CD14-positive monocyte (primary cell): ENCODE measurements around the gene KHNYN. TPM values are rescaled to one million over a fixed set of nuclear protein-coding genes. Genes with fewer than 3 reads are reported as not detected.
A peak's percentile ranks its signal among the peaks of the same experiment; 100 is the strongest.

Experiments used
- DNase-seq, 3 donors: peaks; one replicate each; pipeline ENCODE4 v3.0.0-alpha.2; 2011 to 2022
- H2AFZ ChIP-seq: 2 replicates; pipeline ENCODE4 v1.6.0; 2012; ENCODE audit warnings: mild to moderate bottlenecking, low read depth, low read length, inconsistent platforms; ENCODE audit not compliant: insufficient read depth, poor library complexity, severe bottlenecking
- H3K27ac ChIP-seq, 2 donors: 1 replicate in 1 of 2; 2 replicates in 1 of 2; pipeline ENCODE4 v1.5.1; 2012 to 2013; ENCODE audit warnings: low read length in 2 of 2, control low read depth in 1 of 2, inconsistent platforms in 1 of 2, low read depth in 1 of 2, mild to moderate bottlenecking in 1 of 2
- H3K27me3 ChIP-seq, 2 donors: one replicate each; pipeline versions ENCODE4 v1.6.0 to v1.6.1; 2011 to 2013; ENCODE audit warnings: low read length in 2 of 2; ENCODE audit not compliant: control insufficient read depth in 2 of 2, insufficient read depth in 2 of 2
- H3K36me3 ChIP-seq, 2 donors: replicated peaks in 1 of 2; 1 replicate in 1 of 2; 2 replicates in 1 of 2; pipeline versions ENCODE4 v1.5.1 to v1.6.1; 2012 to 2013; ENCODE audit warnings: low read length in 2 of 2, control low read depth in 1 of 2, inconsistent platforms in 1 of 2, mild to moderate bottlenecking in 1 of 2; ENCODE audit not compliant: insufficient read depth in 2 of 2, control insufficient read depth in 1 of 2
- H3K4me1 ChIP-seq, 2 donors: 1 replicate in 1 of 2; 2 replicates in 1 of 2; pipeline versions ENCODE4 v1.5.1 to v1.6.1; 2012 to 2013; ENCODE audit warnings: low read length in 2 of 2, control low read depth in 1 of 2, inconsistent platforms in 1 of 2, mild to moderate bottlenecking in 1 of 2, moderate library complexity in 1 of 2; ENCODE audit not compliant: insufficient read depth in 2 of 2, control insufficient read depth in 1 of 2
- H3K4me2 ChIP-seq: replicated peaks from 2 replicates; pipeline ENCODE3; 2012; ENCODE audit warnings: low read length, moderate library complexity, mild to moderate bottlenecking; ENCODE audit not compliant: poor library complexity, severe bottlenecking; ENCODE audit errors: extremely low read depth
- H3K4me3 ChIP-seq, 3 experiments: fragments of 200-600 bp in 1 of 3; sonication (generic) in 1 of 3; replicated peaks in 1 of 3; 1 replicate in 2 of 3; 2 replicates in 1 of 3; pipeline ENCODE4 v1.5.1; 2011 to 2013; ENCODE audit warnings: low read length in 3 of 3, mild to moderate bottlenecking in 3 of 3, control low read depth in 2 of 3, low read depth in 2 of 3, inconsistent platforms in 1 of 3, moderate library complexity in 1 of 3
- H3K79me2 ChIP-seq: 2 replicates; pipeline ENCODE4 v1.6.0; 2012; ENCODE audit warnings: mild to moderate bottlenecking, control low read depth, inconsistent platforms, low read length, moderate library complexity; ENCODE audit not compliant: insufficient read depth
- H3K9ac ChIP-seq: 2 replicates; pipeline ENCODE4 v1.6.0; 2017; ENCODE audit warnings: low read length, mild to moderate bottlenecking; ENCODE audit not compliant: insufficient read depth, poor library complexity, severe bottlenecking
- H3K9me3 ChIP-seq, 2 donors: replicated peaks in 1 of 2; 1 replicate in 1 of 2; 2 replicates in 1 of 2; pipeline versions ENCODE4 v1.5.1 to v1.6.1; 2012 to 2013; ENCODE audit warnings: low read length in 2 of 2, control low read depth in 1 of 2; ENCODE audit not compliant: control insufficient read depth in 1 of 2, insufficient read depth in 1 of 2
- H4K20me1 ChIP-seq: 2 replicates; pipeline ENCODE4 v1.6.0; 2012; ENCODE audit warnings: mild to moderate bottlenecking, low read length, control low read depth, moderate library complexity; ENCODE audit not compliant: insufficient read depth
- H3K27ac Mint-ChIP-seq, 7 donors: one replicate each; pipeline ENCODE4 v1.8.0; 2020; ENCODE audit warnings: mild to moderate bottlenecking in 7 of 7, mixed read lengths in 7 of 7, moderate library complexity in 6 of 7, inconsistent platforms in 2 of 7
- H3K27me3 Mint-ChIP-seq, 3 donors: one replicate each; pipeline ENCODE4 v1.8.0; 2021 to 2022; ENCODE audit warnings: low read depth in 3 of 3, mild to moderate bottlenecking in 3 of 3, mixed read lengths in 3 of 3, moderate library complexity in 3 of 3, inconsistent platforms in 1 of 3
- H3K36me3 Mint-ChIP-seq, 2 donors: one replicate each; pipeline ENCODE4 v1.8.0; 2020; ENCODE audit warnings: mixed read lengths in 2 of 2, inconsistent platforms in 1 of 2, mild to moderate bottlenecking in 1 of 2
- H3K4me1 Mint-ChIP-seq: one replicate; pipeline ENCODE4 v1.8.0; 2020; ENCODE audit warnings: mild to moderate bottlenecking, mixed read lengths
- H3K4me3 Mint-ChIP-seq, 2 donors: one replicate each; pipeline ENCODE4 v1.8.0; 2020; ENCODE audit warnings: mild to moderate bottlenecking in 2 of 2, mixed read lengths in 2 of 2, moderate library complexity in 1 of 2
- H3K9me3 Mint-ChIP-seq, 7 donors: one replicate each; pipeline ENCODE4 v1.8.0; 2020 to 2022; ENCODE audit warnings: mixed read lengths in 7 of 7, mild to moderate bottlenecking in 6 of 7, moderate library complexity in 6 of 7, inconsistent platforms in 2 of 7
- CTCF ChIP-seq: fragments of 200-600 bp; IDR thresholded peaks from one replicate; pipeline ENCODE4 v1.8.0; 2022; ENCODE audit warnings: antibody characterized with exemption, mild to moderate bottlenecking
- WGBS: methylation state at CpG from one replicate; pipeline ENCODE4 v1.1.5; 2013; ENCODE audit warnings: missing lambda C conversion rate; ENCODE audit not compliant: insufficient coverage; 5-methylcytosine and 5-hydroxymethylcytosine counted together
- intact Hi-C, 2 donors: fragments of 100-400 bp; cut with micrococcal nuclease; formaldehyde crosslinking; loops; one replicate each; pipeline versions ENCODE4 v1.15.0 to v1.15.1; 2023
- polyA plus RNA-seq, 3 donors: library from polyadenylated mRNA; depleted of rRNA in 1 of 3; unstranded in 2 of 3; stranded (reverse) in 1 of 3; fragments of 300-500 nt in 2 of 3; fragments of >200 nt in 1 of 3; fragmentation: Illumina TruSeq in 2 of 3; gene quantifications; 1 replicate in 2 of 3; 2 replicates in 1 of 3; pipeline ENCODE4 v1.2.3, GENCODE V29; 2012 to 2021

KHNYN gene
- polyA plus RNA-seq, 3 donors, result 12.4 to 39.8 (median 16.0) TPM

DNA sequence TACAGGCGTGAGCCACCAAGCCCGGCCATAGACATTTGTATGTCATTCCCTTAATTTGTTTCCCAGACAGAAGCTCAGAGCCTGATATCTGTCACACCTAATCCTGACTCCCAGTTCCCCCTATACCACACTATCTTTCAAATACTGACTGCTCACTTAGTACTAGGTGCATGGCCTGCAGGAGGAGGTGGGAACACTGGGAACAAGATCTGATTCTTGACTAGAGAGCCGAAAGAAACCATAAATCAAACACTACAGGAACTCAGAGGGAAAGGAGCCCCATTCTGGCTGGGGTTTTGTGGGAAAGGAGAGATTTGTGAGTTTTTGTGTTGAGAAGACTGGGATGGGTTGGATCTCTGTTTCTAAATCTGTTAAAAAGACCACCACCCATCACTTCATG is 4.9 kb downstream of the KHNYN start:
- Mint-ChIP-seq H3K27me3 (peaks cover 0 to 1% (median 0%) of the 10 kb centered on the region in 3 donors), H3K9me3 (no peaks in the 10 kb centered on the region), H3K27ac (peak overlapping the region in 3 of 7 donors; percentile 3 to 52 (median 47)), H3K36me3 (peaks cover 65 to 82% of the 10 kb centered on the region in 2 donors), H3K4me1 (peaks cover 56% of the 10 kb centered on the region), H3K4me3 (no peak overlapping the region)
- peaks cover 68% of the 10 kb centered on the region for H4K20me1 ChIP-seq
- H3K4me2 ChIP-seq, result no peak overlapping the region
- no peak for TF ChIP-seq CTCF
- no peak for DNase-seq
- no peaks in the 10 kb centered on the region for H3K9me3 ChIP-seq
- no peaks in the 10 kb centered on the region for H3K27me3 ChIP-seq
- H3K4me1 ChIP-seq, result peaks cover 52 to 58% of the 10 kb centered on the region in 2 donors
- H3K27ac ChIP-seq, result no peak overlapping the region
- H3K4me3 ChIP-seq, result no peak overlapping the region
- H2AFZ ChIP-seq, result no peak overlapping the region
- WGBS, result 100% methylated on average over 2 of the region's 3 CpGs
- peaks cover 63 to 74% of the 10 kb centered on the region in 2 donors for H3K36me3 ChIP-seq
- no peak overlapping the region for H3K9ac ChIP-seq
- intact Hi-C loops, result loop anchor here in 1 of 2 donors (2.0 to 10.0 kb wide), 2 partner anchors 98 to 190 kb away; partner anchors contain the start of gene TINF2
- peaks cover 49% of the 10 kb centered on the region for H3K79me2 ChIP-seq

DNA sequence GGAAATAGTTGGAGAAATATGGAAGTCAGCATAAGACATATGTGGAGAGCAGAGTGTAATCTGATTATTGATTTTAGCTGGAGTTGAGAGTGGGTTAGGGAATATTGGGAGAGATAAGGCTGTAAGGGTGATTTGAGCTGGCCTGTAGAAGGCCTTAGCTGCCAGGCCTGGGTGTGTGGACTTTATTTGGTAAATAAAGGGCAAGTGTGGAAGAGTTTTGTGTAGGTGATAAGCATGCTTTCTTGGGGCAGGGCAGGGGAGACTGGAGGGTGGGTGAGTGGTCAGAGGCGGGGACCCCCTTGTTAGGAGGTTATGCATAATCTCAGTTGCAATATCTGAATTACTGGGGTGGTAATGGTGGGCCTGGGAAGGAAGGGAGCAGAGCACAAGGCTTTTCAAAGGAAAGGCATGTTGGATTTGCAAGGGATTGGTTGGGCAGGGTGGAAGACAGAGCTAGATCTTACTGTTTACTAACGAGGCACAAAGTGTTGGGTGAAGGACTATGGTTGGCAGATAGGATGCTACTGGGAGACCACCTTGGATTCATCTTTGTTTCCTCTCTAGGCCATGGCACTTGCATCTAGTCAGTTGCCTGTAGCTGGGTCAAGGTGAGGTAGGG is 5.5 kb downstream of the KHNYN start:
- Mint-ChIP-seq H3K9me3 (no peaks in the 10 kb centered on the region), H3K36me3 (peaks cover 70 to 88% of the 10 kb centered on the region in 2 donors), H3K27me3 (peaks cover 0 to 1% (median 0%) of the 10 kb centered on the region in 3 donors), H3K4me3 (no peak overlapping the region), H3K4me1 (peaks cover 56% of the 10 kb centered on the region), H3K27ac (peak overlapping the region in 3 of 7 donors; percentile 23 to 38 (median 32))
- WGBS, result 100% methylated on average over 2 of the region's 2 CpGs
- Histone ChIP-seq H2AFZ (no peak overlapping the region), H3K27me3 (no peaks in the 10 kb centered on the region), H4K20me1 (peaks cover 72% of the 10 kb centered on the region), H3K36me3 (peaks cover 68 to 80% of the 10 kb centered on the region in 2 donors), H3K79me2 (peaks cover 51% of the 10 kb centered on the region), H3K4me3 (no peak overlapping the region), H3K4me2 (no peak overlapping the region), H3K4me1 (peaks cover 52 to 64% of the 10 kb centered on the region in 2 donors), H3K27ac (no peak overlapping the region), H3K9ac (no peak overlapping the region), H3K9me3 (no peaks in the 10 kb centered on the region)
- intact Hi-C loops, result loop anchor here in 1 of 2 donors (2.0 to 10.0 kb wide), 2 partner anchors 98 to 190 kb away; partner anchors contain the start of gene TINF2
- DNase-seq, result no peak
- no peak for TF ChIP-seq CTCF
